ENCODE measurements around the gene PDE4D.

GRCh38 chr5:59158165-59158564, 735.4 kb downstream of the PDE4D start:
- TF ChIP-seq CTCF (IDR thresholded peaks at IDR 0.05) (no peak), ZFX (IDR thresholded peaks at IDR 0.05; ENCODE audit: borderline replicate concordance) (no peak)

Data from 22Rv1 (cell line).